Activated CD8-positive, alpha-beta memory T cell treated with anti-CD3 and anti-CD28 coated beads for 48 hours (primary cell): ENCODE data around the gene BACE2.
"Not testable (repeated sequence)": the region's sequence is repeated elsewhere in the genome, so short reads cannot be mapped to it uniquely, and the experiment has no call there.

Experiments
- DNase-seq, 3 experiments: peaks; one replicate each; pipeline ENCODE4 v3.0.0-alpha.2; 2020; ENCODE audit warnings: low read depth in 2 of 3, low spot score in 2 of 3

Gene BACE2

GRCh38 chr21:41182547-41182946 is 14.6 kb downstream of the BACE2 start:
- no peak for DNase-seq

GRCh38 chr21:41183575-41183974 is 15.6 kb downstream of the BACE2 start:
- no peak for DNase-seq

- DNase-seq = no peak
These were observed 17.8 kb downstream of the BACE2 start for GRCh38 chr21:41185802-41186201.

GRCh38 chr21:41186755-41187536 is 19.0 kb downstream of the BACE2 start:
- no peak for DNase-seq

- no peak for DNase-seq
These were observed 19.6 kb downstream of the BACE2 start for GRCh38 chr21:41187537-41188025.

- no peak for DNase-seq
These were observed 20.7 kb downstream of the BACE2 start for GRCh38 chr21:41188486-41189149.

GRCh38 chr21:41189150-41189745 is 21.3 kb downstream of the BACE2 start:
- no peak for DNase-seq

GRCh38 chr21:41192552-41192951 is 24.6 kb downstream of the BACE2 start:
- DNase-seq = not testable (repeated sequence)

- DNase-seq = no peak
These were observed 27.4 kb downstream of the BACE2 start for GRCh38 chr21:41195311-41195710.

GRCh38 chr21:41196993-41197392 is 29.0 kb downstream of the BACE2 start:
- DNase-seq = no peak

- no peak for DNase-seq
These were observed 29.6 kb downstream of the BACE2 start for GRCh38 chr21:41197582-41197981.

GRCh38 chr21:41198647-41199046 is 30.7 kb downstream of the BACE2 start:
- not testable (repeated sequence) for DNase-seq

- no peak for DNase-seq
These were observed 31.2 kb downstream of the BACE2 start for GRCh38 chr21:41199123-41199522.

- DNase-seq = no peak
These were observed 31.6 kb downstream of the BACE2 start for GRCh38 chr21:41199588-41199987.

GRCh38 chr21:41201385-41201784 is 33.4 kb downstream of the BACE2 start:
- DNase-seq = no peak

GRCh38 chr21:41204736-41205135 is 36.8 kb downstream of the BACE2 start:
- DNase-seq = no peak

GRCh38 chr21:41207401-41208375 is 39.7 kb downstream of the BACE2 start:
- DNase-seq = no peak

GRCh38 chr21:41208376-41208763 is 40.4 kb downstream of the BACE2 start:
- no peak for DNase-seq

GRCh38 chr21:41209016-41209619 is 41.2 kb downstream of the BACE2 start:
- no peak for DNase-seq

- no peak for DNase-seq
These were observed 42.6 kb downstream of the BACE2 start for GRCh38 chr21:41210426-41211059.
